ENCODE measurements around the gene GEN1. TPM values are rescaled to one million over a fixed set of nuclear protein-coding genes. Genes with fewer than 3 reads are reported as not detected.

GEN1 gene
- total RNA-seq, 1 donor from 2014 or later: 25.0 TPM

DNA sequence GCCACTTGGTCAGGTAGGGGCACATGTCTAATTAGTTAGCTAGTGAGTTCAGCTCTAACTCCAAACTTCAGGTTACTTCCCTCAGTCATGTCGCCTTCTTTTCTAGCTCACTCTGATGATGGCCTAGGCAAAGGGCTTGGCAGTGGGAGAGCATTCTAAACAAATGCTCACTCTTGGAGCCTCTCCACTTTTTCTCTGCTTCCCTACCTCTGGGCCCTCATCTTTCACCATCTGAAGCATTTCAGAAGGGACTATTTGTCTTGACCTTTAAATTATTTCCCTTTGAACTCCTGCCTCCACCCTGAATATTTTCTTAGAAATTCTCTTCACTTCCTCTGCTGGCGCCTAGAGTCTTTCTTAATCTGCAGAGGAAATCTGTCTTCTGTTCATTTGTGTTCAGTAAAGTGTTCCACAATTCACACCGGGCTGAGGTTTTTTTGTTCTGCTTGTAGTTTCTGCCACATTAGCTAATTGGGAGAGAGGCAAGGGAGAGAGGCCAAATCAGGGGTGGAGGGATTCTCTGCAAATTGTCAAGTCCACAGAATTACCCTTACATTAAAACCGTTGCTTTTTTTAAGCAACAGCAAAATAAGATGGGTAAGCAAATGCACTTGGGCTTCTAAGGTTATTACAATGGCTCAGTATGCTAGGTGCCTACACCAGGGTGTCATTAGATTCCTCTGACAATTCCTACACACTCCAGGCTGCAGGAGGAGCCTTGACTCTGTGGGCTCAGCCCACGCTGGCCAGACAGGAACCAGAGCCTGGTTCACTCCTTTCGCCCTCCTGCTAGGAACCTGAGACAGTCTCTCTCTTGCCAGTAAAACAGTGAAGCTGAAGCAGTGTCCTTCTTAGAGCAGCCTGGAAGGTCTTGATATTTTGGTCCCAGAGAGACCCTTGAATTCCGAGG lies 67.9 kb downstream of the GEN1 start:
- intact Hi-C loops (cut with micrococcal nuclease): loop anchor here (2.0 kb wide), 1 partner anchor 67 kb away; the partner anchor contains the start of gene GEN1

GRCh38 chr2:17822445-17823117 lies 68.6 kb downstream of the GEN1 start:
- intact Hi-C loops (cut with micrococcal nuclease): loop anchor here (2.0 kb wide), 1 partner anchor 68 kb away; the partner anchor contains the start of gene GEN1

DNA sequence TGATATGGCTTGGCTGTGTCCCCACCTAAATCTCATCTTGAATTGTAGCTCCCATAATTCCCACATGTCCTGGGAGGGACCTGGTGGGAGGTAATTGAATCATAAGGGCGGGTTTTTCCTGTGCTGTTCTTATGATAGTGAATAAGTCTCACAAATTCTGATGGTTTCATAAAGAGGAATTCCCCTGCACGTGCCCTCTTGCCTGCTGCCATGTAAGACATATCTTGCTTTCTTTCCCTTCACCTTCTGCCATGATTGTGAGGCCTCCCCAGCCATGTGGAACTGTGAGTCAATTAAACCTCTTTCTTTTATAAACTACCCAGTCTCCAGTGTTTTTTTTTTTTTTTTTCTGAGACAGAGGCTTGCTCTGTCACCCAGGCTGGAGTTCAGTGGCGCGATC lies 69.7 kb downstream of the GEN1 start:
- intact Hi-C loops (cut with micrococcal nuclease): loop anchor here (2.0 kb wide), 1 partner anchor 69 kb away; the partner anchor contains the start of gene GEN1

DNA sequence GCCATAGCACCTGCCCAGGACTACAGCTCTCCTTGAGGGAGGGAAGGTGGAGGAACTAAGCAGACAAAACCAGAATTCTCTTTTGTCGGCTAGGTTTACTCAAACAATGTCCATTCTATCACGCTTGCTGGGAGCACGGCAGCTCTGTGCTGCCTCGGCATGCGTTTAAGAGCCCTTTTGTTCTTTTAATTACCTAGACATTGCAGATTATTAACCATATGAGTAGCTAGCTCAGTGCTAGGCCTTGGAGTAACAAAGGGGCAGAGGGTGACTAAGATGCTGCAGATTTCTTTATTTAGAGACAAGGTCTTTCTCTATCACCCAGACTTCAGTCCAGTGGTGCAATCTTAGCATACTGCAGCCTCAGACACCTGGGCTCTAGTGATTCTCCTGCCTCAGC lies 73.4 kb downstream of the GEN1 start:
- intact Hi-C loops (cut with micrococcal nuclease): no loop called here

DNA sequence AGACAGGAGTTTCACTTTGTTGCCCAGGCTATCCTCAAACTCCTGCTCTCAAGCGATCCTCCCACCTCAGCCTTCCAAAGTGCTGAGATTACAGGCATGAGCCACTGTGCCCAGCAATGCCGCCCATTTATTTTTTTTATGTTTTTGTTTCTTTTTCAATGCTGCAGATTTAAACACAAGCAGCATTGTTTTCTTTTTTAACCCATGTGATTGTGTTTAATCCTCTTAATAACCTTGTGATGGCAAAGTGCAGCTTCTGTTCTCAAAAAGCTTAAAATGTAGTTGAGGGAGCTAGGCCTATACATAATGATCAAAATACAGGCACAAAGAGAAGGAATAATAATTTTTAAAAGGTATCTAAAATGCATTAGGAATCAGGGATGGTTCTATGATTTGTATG lies 73.8 kb downstream of the GEN1 start:
- intact Hi-C loops (cut with micrococcal nuclease): no loop called here

DNA sequence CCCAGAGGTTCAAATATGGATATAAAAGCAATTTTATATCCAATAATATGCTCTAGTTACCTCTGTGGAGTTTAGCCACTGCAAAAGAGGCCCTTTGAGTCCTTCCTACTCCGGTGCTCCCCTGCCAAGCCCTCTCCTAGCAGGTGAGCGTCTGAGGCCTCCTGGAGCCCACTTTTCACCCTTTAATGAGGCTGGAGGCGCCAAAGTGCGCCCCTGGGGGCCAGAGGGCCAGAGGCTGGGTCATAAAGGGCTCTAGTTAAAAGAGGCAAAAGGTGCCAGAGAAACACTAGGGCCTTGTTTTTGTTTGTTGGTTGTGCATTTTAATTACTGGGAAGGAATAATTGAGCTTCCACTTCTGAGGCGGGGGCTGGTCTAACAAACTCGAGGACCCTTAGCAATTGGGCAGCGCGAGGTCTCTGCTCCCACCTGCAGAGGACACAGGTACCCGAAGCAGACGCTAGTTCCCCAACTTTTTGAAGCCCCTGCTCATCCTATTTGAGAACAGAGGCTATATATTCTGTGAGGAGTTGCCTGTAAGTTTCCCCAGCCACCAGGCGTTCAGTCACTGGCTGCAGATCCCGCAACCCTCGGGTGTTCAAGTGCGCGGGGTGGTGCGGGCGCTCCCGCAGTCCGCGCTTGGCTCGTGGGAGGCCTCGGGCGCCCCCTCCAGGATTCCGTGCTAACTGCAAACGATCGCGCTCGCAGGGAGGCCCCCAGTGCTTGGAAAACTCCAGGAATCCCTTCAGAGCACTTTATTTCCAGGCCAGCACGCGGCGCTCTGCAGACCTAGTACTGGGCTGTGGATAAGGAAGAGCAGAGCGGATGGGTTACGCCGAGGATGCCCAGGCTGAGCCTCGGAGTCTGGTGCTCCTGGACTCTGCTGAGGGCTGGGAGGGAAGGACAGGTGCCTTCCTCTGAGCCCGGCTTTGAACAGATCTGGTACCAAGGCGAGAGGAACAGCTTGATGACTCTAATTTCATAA lies 76.4 kb downstream of the GEN1 start:
- intact Hi-C loops (cut with micrococcal nuclease): loop anchor here (1.0 kb wide), 3 partner anchors 77 to 184 kb away; partner anchors contain the start of gene SMC6

GRCh38 chr2:17835516-17835915 lies 81.6 kb downstream of the GEN1 start:
- intact Hi-C loops (cut with micrococcal nuclease): no loop called here

Other genes starting within 250 kb of the GEN1 start
- gene RAD51AP2, start 235.7 kb upstream of the GEN1 start, total RNA-seq: not detected in 2 replicates
- gene VSNL1, start 213.4 kb upstream of the GEN1 start, total RNA-seq: not detected in 2 replicates
- 33.4 and 36.6 TPM in 2 replicates for gene SMC6, start 328 bp upstream of the GEN1 start, total RNA-seq
- gene MSGN1, start 62.3 kb downstream of the GEN1 start, total RNA-seq: not detected in 2 replicates
- not detected in 2 replicates for gene KCNS3, start 124.5 kb downstream of the GEN1 start, total RNA-seq

Data from T-helper 1 cell treated with Interleukin-12 subunit alpha and Interleukin-12 subunit beta and Interleukin-4 antibody, amounts not matched to agents 30 ng/mL and 1 ng/mL, for 36 hours (primary cell).